Activated naive CD8-positive, alpha-beta T cell treated with anti-CD3 and anti-CD28 coated beads, Interleukin-2, amount 50 U/mL, for 24 hours (primary cell): ENCODE measurements around the gene TMBIM6.

Experiments
- ATAC-seq: fragments of 150-1000 bp; cut with Tn5 transposase; one replicate; pipeline ENCODE4 v1.10.0; 2021
- DNase-seq: peaks from one replicate; pipeline ENCODE4 v3.0.0; 2021
- H3K27ac Mint-ChIP-seq: one replicate; pipeline ENCODE4 v1.8.0; 2021; ENCODE audit warnings: mild to moderate bottlenecking, mixed read lengths
- H3K27me3 Mint-ChIP-seq: one replicate; pipeline ENCODE4 v1.8.0; 2021; ENCODE audit warnings: mixed read lengths
- H3K36me3 Mint-ChIP-seq: one replicate; pipeline ENCODE4 v1.8.0; 2021; ENCODE audit warnings: low read depth, mixed read lengths
- H3K4me1 Mint-ChIP-seq: one replicate; pipeline ENCODE4 v1.8.0; 2021; ENCODE audit warnings: mixed read lengths
- H3K4me3 Mint-ChIP-seq: one replicate; pipeline ENCODE4 v1.8.0; 2021; ENCODE audit warnings: mild to moderate bottlenecking, moderate library complexity, mixed read lengths
- H3K9me3 Mint-ChIP-seq: one replicate; pipeline ENCODE4 v1.8.0; 2021; ENCODE audit warnings: mixed read lengths

Gene TMBIM6

GRCh38 chr12:49806321-49806813, 65.0 kb downstream of the TMBIM6 start:
- Mint-ChIP-seq H3K4me1 (no peaks in the 10 kb centered on the region), H3K27me3 (no peaks in the 10 kb centered on the region), H3K9me3 (no peaks in the 10 kb centered on the region), H3K36me3 (no peaks in the 10 kb centered on the region), H3K27ac (no peak overlapping the region), H3K4me3 (no peak overlapping the region)
- DNase-seq (no peak), ATAC-seq (no peak)

GRCh38 chr12:49806877-49807276, 65.5 kb downstream of the TMBIM6 start:
- H3K4me3 Mint-ChIP-seq: no peak overlapping the region
- H3K27ac Mint-ChIP-seq: no peak overlapping the region
- no peak for ATAC-seq
- H3K36me3 Mint-ChIP-seq: no peaks in the 10 kb centered on the region
- no peak for DNase-seq
- H3K9me3 Mint-ChIP-seq: no peaks in the 10 kb centered on the region
- H3K4me1 Mint-ChIP-seq: peaks cover 4% of the 10 kb centered on the region
- no peaks in the 10 kb centered on the region for H3K27me3 Mint-ChIP-seq

GRCh38 chr12:49807991-49808580, 66.7 kb downstream of the TMBIM6 start:
- H3K36me3 Mint-ChIP-seq: no peaks in the 10 kb centered on the region
- peaks cover 9% of the 10 kb centered on the region for H3K4me1 Mint-ChIP-seq
- H3K27ac Mint-ChIP-seq: no peak overlapping the region
- no peak overlapping the region for H3K4me3 Mint-ChIP-seq
- H3K27me3 Mint-ChIP-seq: no peaks in the 10 kb centered on the region
- DNase-seq (no peak), ATAC-seq (no peak)
- H3K9me3 Mint-ChIP-seq: no peaks in the 10 kb centered on the region

- no peaks in the 10 kb centered on the region for H3K36me3 Mint-ChIP-seq
Observed at GRCh38 chr12:49808686-49809380, 67.5 kb downstream of the TMBIM6 start.

GRCh38 chr12:49809381-49809905, 68.1 kb downstream of the TMBIM6 start:
- Mint-ChIP-seq H3K4me3 (no peak overlapping the region), H3K4me1 (peaks cover 11% of the 10 kb centered on the region), H3K9me3 (no peaks in the 10 kb centered on the region), H3K36me3 (no peaks in the 10 kb centered on the region), H3K27ac (no peak overlapping the region), H3K27me3 (no peaks in the 10 kb centered on the region)
- DNase-seq (no peak), ATAC-seq (no peak)

More at GRCh38 chr12:49808686-49809380, 67.5 kb downstream of the TMBIM6 start:
- no peak for ATAC-seq
- Mint-ChIP-seq H3K4me3 (no peak overlapping the region), H3K4me1 (peaks cover 11% of the 10 kb centered on the region), H3K9me3 (no peaks in the 10 kb centered on the region), H3K27me3 (no peaks in the 10 kb centered on the region), H3K27ac (no peak overlapping the region)
- DNase-seq: no peak

GRCh38 chr12:49809906-49810389, 68.6 kb downstream of the TMBIM6 start:
- H3K4me1 Mint-ChIP-seq: peaks cover 11% of the 10 kb centered on the region
- DNase-seq (no peak), ATAC-seq (no peak)
- H3K4me3 Mint-ChIP-seq: no peak overlapping the region
- H3K36me3 Mint-ChIP-seq: no peaks in the 10 kb centered on the region
- H3K27me3 Mint-ChIP-seq: no peaks in the 10 kb centered on the region
- H3K27ac Mint-ChIP-seq: no peak overlapping the region
- no peaks in the 10 kb centered on the region for H3K9me3 Mint-ChIP-seq

- no peak overlapping the region for H3K4me3 Mint-ChIP-seq
- ATAC-seq (no peak), DNase-seq (no peak)
- H3K4me1 Mint-ChIP-seq: peaks cover 11% of the 10 kb centered on the region
- no peaks in the 10 kb centered on the region for H3K9me3 Mint-ChIP-seq
- peaks cover 1% of the 10 kb centered on the region for H3K36me3 Mint-ChIP-seq
- H3K27me3 Mint-ChIP-seq: no peaks in the 10 kb centered on the region
- no peak overlapping the region for H3K27ac Mint-ChIP-seq
Observed at GRCh38 chr12:49811136-49811535, 69.8 kb downstream of the TMBIM6 start.

GRCh38 chr12:49811961-49812401, 70.6 kb downstream of the TMBIM6 start:
- Mint-ChIP-seq H3K27me3 (no peaks in the 10 kb centered on the region), H3K27ac (no peak overlapping the region), H3K4me1 (peaks cover 11% of the 10 kb centered on the region), H3K9me3 (no peaks in the 10 kb centered on the region), H3K4me3 (no peak overlapping the region), H3K36me3 (peaks cover 1% of the 10 kb centered on the region)
- no peak for ATAC-seq
- no peak for DNase-seq

- Mint-ChIP-seq H3K4me1 (peaks cover 13% of the 10 kb centered on the region), H3K9me3 (no peaks in the 10 kb centered on the region), H3K27ac (no peak overlapping the region), H3K4me3 (no peak overlapping the region), H3K27me3 (no peaks in the 10 kb centered on the region), H3K36me3 (peaks cover 1% of the 10 kb centered on the region)
- DNase-seq (no peak), ATAC-seq (peak; percentile 49)
Observed at GRCh38 chr12:49813131-49813530, 71.8 kb downstream of the TMBIM6 start.
